ENCODE results near the gene ZNF700.

DNA sequence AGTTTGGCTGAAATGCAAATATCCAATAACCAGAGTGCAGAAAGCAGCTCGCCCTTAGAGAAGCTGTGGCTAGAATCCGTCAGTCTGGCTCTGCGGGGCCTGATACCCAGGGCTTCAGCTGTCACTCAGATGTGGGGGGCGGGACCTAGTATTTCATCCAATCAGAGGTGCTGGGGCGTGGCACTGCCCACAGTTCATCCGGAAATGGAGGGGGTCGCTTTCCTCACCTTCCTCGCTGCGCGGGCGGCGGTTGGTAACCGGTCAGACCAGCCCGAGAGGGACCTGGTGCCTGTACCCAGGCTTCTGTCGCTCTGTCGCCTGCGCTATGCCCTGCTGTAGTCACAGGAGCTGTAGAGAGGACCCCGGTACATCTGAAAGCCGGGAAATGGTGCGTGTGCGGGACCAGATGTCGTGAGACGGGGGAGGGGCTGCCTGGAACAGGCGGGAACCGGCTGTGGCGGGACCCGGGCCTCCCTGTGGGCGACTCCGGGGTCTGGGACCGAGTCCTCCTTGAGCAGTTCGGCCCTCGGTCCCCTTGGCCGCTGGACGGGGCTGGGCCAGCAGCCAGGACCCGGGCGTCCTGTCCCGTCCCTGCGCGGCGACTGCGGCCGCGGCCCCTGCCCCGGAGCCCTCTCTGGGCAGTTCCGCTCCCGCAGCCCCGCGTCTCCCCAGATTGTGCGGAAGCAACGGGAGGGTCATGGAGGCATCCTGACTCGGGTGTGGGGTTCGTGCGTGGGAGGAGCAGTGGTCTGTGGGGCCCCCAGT, at the start of gene ZNF700:
- TF ChIP-seq, protein P1, sequence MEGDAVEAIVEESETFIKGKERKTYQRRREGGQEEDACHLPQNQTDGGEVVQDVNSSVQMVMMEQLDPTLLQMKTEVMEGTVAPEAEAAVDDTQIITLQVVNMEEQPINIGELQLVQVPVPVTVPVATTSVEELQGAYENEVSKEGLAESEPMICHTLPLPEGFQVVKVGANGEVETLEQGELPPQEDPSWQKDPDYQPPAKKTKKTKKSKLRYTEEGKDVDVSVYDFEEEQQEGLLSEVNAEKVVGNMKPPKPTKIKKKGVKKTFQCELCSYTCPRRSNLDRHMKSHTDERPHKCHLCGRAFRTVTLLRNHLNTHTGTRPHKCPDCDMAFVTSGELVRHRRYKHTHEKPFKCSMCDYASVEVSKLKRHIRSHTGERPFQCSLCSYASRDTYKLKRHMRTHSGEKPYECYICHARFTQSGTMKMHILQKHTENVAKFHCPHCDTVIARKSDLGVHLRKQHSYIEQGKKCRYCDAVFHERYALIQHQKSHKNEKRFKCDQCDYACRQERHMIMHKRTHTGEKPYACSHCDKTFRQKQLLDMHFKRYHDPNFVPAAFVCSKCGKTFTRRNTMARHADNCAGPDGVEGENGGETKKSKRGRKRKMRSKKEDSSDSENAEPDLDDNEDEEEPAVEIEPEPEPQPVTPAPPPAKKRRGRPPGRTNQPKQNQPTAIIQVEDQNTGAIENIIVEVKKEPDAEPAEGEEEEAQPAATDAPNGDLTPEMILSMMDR (conservative IDR thresholded peaks at IDR 0.05): no peak
- peak; percentile 46; the same call in 1 of the 2 replicates for TF ChIP-seq ZFX (IDR thresholded peaks at IDR 0.05)
